ENCODE measurements around the gene ZGPAT.
A peak's percentile ranks its signal among the peaks of the same experiment; 100 is the strongest.

The ZGPAT gene

GRCh38 chr20:63692436-63693082 is 15.3 kb upstream of the ZGPAT start:
- no peak for DNase-seq (ENCODE audit: low read depth in 3 of 3)

GRCh38 chr20:63693083-63693732 is 14.6 kb upstream of the ZGPAT start:
- DNase-seq (ENCODE audit: low read depth in 3 of 3), result no peak

GRCh38 chr20:63693733-63694583 is 13.9 kb upstream of the ZGPAT start:
- DNase-seq (ENCODE audit: low read depth in 3 of 3), result no peak

GRCh38 chr20:63694584-63695423 is 13.0 kb upstream of the ZGPAT start:
- no peak for DNase-seq (ENCODE audit: low read depth in 3 of 3)

- DNase-seq (ENCODE audit: low read depth in 3 of 3), result no peak
Observed at GRCh38 chr20:63695424-63696305, 12.2 kb upstream of the ZGPAT start.

- DNase-seq (ENCODE audit: low read depth in 3 of 3), result no peak
Observed at GRCh38 chr20:63696306-63696627, 11.6 kb upstream of the ZGPAT start.

- DNase-seq (ENCODE audit: low read depth in 3 of 3), result no peak
Observed at GRCh38 chr20:63696628-63697356, 11.0 kb upstream of the ZGPAT start, which contains the start of gene TNFRSF6B. Gene TNFRSF6B (plus strand): TSS chr20:63696652. CDS start chr20:63696768, 116 bp downstream.

GRCh38 chr20:63697357-63697867 is 10.4 kb upstream of the ZGPAT start:
- no peak for DNase-seq (ENCODE audit: low read depth in 3 of 3)

GRCh38 chr20:63697868-63698545 is 9.8 kb upstream of the ZGPAT start:
- DNase-seq (ENCODE audit: low read depth in 3 of 3), result no peak

GRCh38 chr20:63698739-63699465 is 8.9 kb upstream of the ZGPAT start:
- DNase-seq (ENCODE audit: low read depth in 3 of 3), result peak; percentile 47 to 60 (median 56)

- DNase-seq (ENCODE audit: low read depth in 3 of 3), result no peak
Observed at GRCh38 chr20:63699466-63700198, 8.2 kb upstream of the ZGPAT start.

- DNase-seq (ENCODE audit: low read depth in 3 of 3), result no peak
Observed at GRCh38 chr20:63700199-63701050, 7.4 kb upstream of the ZGPAT start.

- no peak for DNase-seq (ENCODE audit: low read depth in 3 of 3)
Observed at GRCh38 chr20:63701051-63701328, 6.8 kb upstream of the ZGPAT start.

- no peak for DNase-seq (ENCODE audit: low read depth in 3 of 3)
Observed at GRCh38 chr20:63701329-63702035, 6.4 kb upstream of the ZGPAT start.

GRCh38 chr20:63702036-63702665 is 5.7 kb upstream of the ZGPAT start:
- DNase-seq (ENCODE audit: low read depth in 3 of 3), result no peak
